NOMO-1 treated with DMSO at 0.1 percent for 48 hours (cell line): ENCODE data around the gene TMC7.

Source experiments
- DNase-seq: peaks from one replicate; lab custom pipeline; 2025; ENCODE audit not compliant: unreplicated experiment; lab: John Stamatoyannopoulos, UW

Gene TMC7

GRCh38 chr16:19112099-19112407 is 128.3 kb downstream of the TMC7 start:
- no peak for DNase-seq
